Activated CD4-positive, alpha-beta memory T cell treated with anti-CD3 and anti-CD28 coated beads, Interleukin-2, amount 10 ng/mL, durations not matched to agents 7 days and 5 days (primary cell): Measurements from ENCODE around the gene SLC25A19. TPM values are rescaled to one million over a fixed set of nuclear protein-coding genes. Genes with fewer than 3 reads are reported as not detected.

Source experiments
- CTCF ChIA-PET: fragments of 350-600 bp; sonication (Branson Sonifier 250); formaldehyde crosslinking; loops from one replicate; lab custom pipeline; 2021; ENCODE audit warnings: antibody characterized with exemption, inconsistent platforms; lab: Charles Lee
- POLR2A ChIA-PET: fragments of 350-600 bp; sonication (Branson Sonifier 250); formaldehyde crosslinking; loops from one replicate; lab custom pipeline; 2021; ENCODE audit warnings: antibody characterized with exemption; lab: Charles Lee
- DNase-seq: peaks from one replicate; pipeline ENCODE4 v3.0.0-alpha.2; 2020
- H3K27ac Mint-ChIP-seq: one replicate; pipeline ENCODE4 v1.8.0; 2021; ENCODE audit warnings: mild to moderate bottlenecking, mixed read lengths
- H3K27me3 Mint-ChIP-seq: one replicate; pipeline ENCODE4 v1.8.0; 2021; ENCODE audit warnings: mixed read lengths
- H3K36me3 Mint-ChIP-seq: one replicate; pipeline ENCODE4 v1.8.0; 2021; ENCODE audit warnings: low read depth, mixed read lengths
- H3K4me1 Mint-ChIP-seq: one replicate; pipeline ENCODE4 v1.8.0; 2021; ENCODE audit warnings: mixed read lengths
- H3K4me3 Mint-ChIP-seq: one replicate; pipeline ENCODE4 v1.8.0; 2021; ENCODE audit warnings: mild to moderate bottlenecking, mixed read lengths
- H3K9me3 Mint-ChIP-seq: one replicate; pipeline ENCODE4 v1.8.0; 2021; ENCODE audit warnings: mixed read lengths
- total RNA-seq, 2 experiments: library from RNA; stranded (reverse); gene quantifications; one replicate each; pipeline ENCODE4 v1.2.3, GENCODE V29; 2021

Gene SLC25A19
- total RNA-seq, 2 experiments from 2014 or later = 24.3 to 27.9 TPM

- H3K27me3 Mint-ChIP-seq = no peaks in the 10 kb centered on the region
- H3K36me3 Mint-ChIP-seq = peaks cover 71% of the 10 kb centered on the region
- POLR2A ChIA-PET = interaction anchor here (1.1 to 8.8 kb wide), 3 partner anchors 16 to 131 kb away, joined by 3 to 96 read pairs (median 6); partner anchors contain the start of genes GGA3, MRPS7 and NUP85
- H3K4me1 Mint-ChIP-seq = peaks cover 54% of the 10 kb centered on the region
- H3K4me3 Mint-ChIP-seq = no peak overlapping the region
- no peaks in the 10 kb centered on the region for H3K9me3 Mint-ChIP-seq
- DNase-seq = no peak
- no peak overlapping the region for H3K27ac Mint-ChIP-seq
- CTCF ChIA-PET = interaction anchor here (0.8 to 2.9 kb wide), 2 partner anchors 16 to 26 kb away, joined by 4 to 11 read pairs; partner anchors contain the start of genes GGA3, MIF4GD and MRPS7
These were observed 44.2 kb downstream of the SLC25A19 start for GRCh38 chr17:75245011-75245410.

GRCh38 chr17:75244133-75244866 is 44.9 kb downstream of the SLC25A19 start:
- DNase-seq = no peak
- ChIA-PET POLR2A (interaction anchor here (1.1 to 8.8 kb wide), 3 partner anchors 17 to 130 kb away, joined by 3 to 96 read pairs (median 6); partner anchors contain the start of genes GGA3, MRPS7 and NUP85), CTCF (interaction anchor here (0.5 to 2.9 kb wide), 3 partner anchors 16 to 176 kb away, joined by 3 to 11 read pairs (median 4); partner anchors contain the start of genes GGA3, MIF4GD and MRPS7)
- no peaks in the 10 kb centered on the region for H3K27me3 Mint-ChIP-seq
- H3K4me1 Mint-ChIP-seq = peaks cover 47% of the 10 kb centered on the region
- H3K4me3 Mint-ChIP-seq = no peak overlapping the region
- H3K36me3 Mint-ChIP-seq = peaks cover 71% of the 10 kb centered on the region
- H3K9me3 Mint-ChIP-seq = no peaks in the 10 kb centered on the region
- no peak overlapping the region for H3K27ac Mint-ChIP-seq

- no peaks in the 10 kb centered on the region for H3K9me3 Mint-ChIP-seq
- peaks cover 81% of the 10 kb centered on the region for H3K36me3 Mint-ChIP-seq
- ChIA-PET CTCF (interaction anchor here (0.9 to 3.8 kb wide), 8 partner anchors 9 to 281 kb away, joined by 3 to 23 read pairs (median 3); partner anchors contain the start of genes GGA3, MIF4GD, MRPS7 and NUP85), POLR2A (interaction anchor here (1.0 to 8.8 kb wide), 8 partner anchors 13 to 60 kb away, joined by 3 to 96 read pairs (median 7); partner anchors contain the start of genes GGA3, MIF4GD, MRPS7 and NUP85)
- peak overlapping the region; percentile 25 for H3K4me3 Mint-ChIP-seq
- H3K4me1 Mint-ChIP-seq = peaks cover 54% of the 10 kb centered on the region
- peak; percentile 54 for DNase-seq
- peak overlapping the region; percentile 94 for H3K27ac Mint-ChIP-seq
- H3K27me3 Mint-ChIP-seq = no peaks in the 10 kb centered on the region
These were observed 46.7 kb downstream of the SLC25A19 start for GRCh38 chr17:75242461-75243042.

- no peaks in the 10 kb centered on the region for H3K9me3 Mint-ChIP-seq
- H3K36me3 Mint-ChIP-seq = peaks cover 82% of the 10 kb centered on the region
- ChIA-PET POLR2A (interaction anchor here (0.9 to 8.8 kb wide), 8 partner anchors 13 to 59 kb away, joined by 3 to 96 read pairs (median 6); partner anchors contain the start of genes GGA3, MIF4GD, MRPS7 and SLC25A19), CTCF (interaction anchor here (0.7 to 3.8 kb wide), 9 partner anchors 9 to 280 kb away, joined by 3 to 23 read pairs (median 3); partner anchors contain the start of genes GGA3, MIF4GD, MRPS7 and NT5C)
- H3K4me1 Mint-ChIP-seq = peaks cover 54% of the 10 kb centered on the region
- peak overlapping the region; percentile 94 for H3K27ac Mint-ChIP-seq
- H3K27me3 Mint-ChIP-seq = no peaks in the 10 kb centered on the region
- H3K4me3 Mint-ChIP-seq = no peak overlapping the region
- peak; percentile 35 for DNase-seq
These were observed 47.2 kb downstream of the SLC25A19 start for GRCh38 chr17:75241996-75242460.

- POLR2A ChIA-PET = interaction anchor here (0.9 to 8.8 kb wide), 7 partner anchors 12 to 53 kb away, joined by 3 to 96 read pairs (median 9); partner anchors contain the start of genes GGA3, MIF4GD, MRPS7 and SLC25A19
- DNase-seq = no peak
- Mint-ChIP-seq H3K27me3 (no peaks in the 10 kb centered on the region), H3K4me3 (no peak overlapping the region), H3K36me3 (peaks cover 82% of the 10 kb centered on the region), H3K4me1 (peaks cover 54% of the 10 kb centered on the region), H3K27ac (peak overlapping the region; percentile 94), H3K9me3 (no peaks in the 10 kb centered on the region)
- CTCF ChIA-PET = interaction anchor here (0.7 to 3.8 kb wide), 8 partner anchors 18 to 368 kb away, joined by 3 to 23 read pairs (median 3); partner anchors contain the start of genes MIF4GD, NT5C, NUP85 and SLC25A19
These were observed 47.7 kb downstream of the SLC25A19 start for GRCh38 chr17:75241502-75241901.

GRCh38 chr17:75241143-75241430 is 48.1 kb downstream of the SLC25A19 start:
- POLR2A ChIA-PET = interaction anchor here (1.0 to 8.8 kb wide), 4 partner anchors 9 to 36 kb away, joined by 3 to 96 read pairs (median 8); partner anchors contain the start of genes GGA3, MRPS7 and NUP85
- CTCF ChIA-PET = interaction anchor here (1.0 to 3.8 kb wide), 8 partner anchors 8 to 368 kb away, joined by 3 to 23 read pairs (median 9); partner anchors contain the start of genes GGA3, MIF4GD and MRPS7
- Mint-ChIP-seq H3K36me3 (peaks cover 82% of the 10 kb centered on the region), H3K27me3 (no peaks in the 10 kb centered on the region), H3K27ac (no peak overlapping the region), H3K4me3 (no peak overlapping the region), H3K9me3 (no peaks in the 10 kb centered on the region), H3K4me1 (peaks cover 52% of the 10 kb centered on the region)
- no peak for DNase-seq

GRCh38 chr17:75240394-75241142 is 48.7 kb downstream of the SLC25A19 start:
- peak; percentile 39 for DNase-seq

GRCh38 chr17:75239778-75240393 is 49.3 kb downstream of the SLC25A19 start:
- POLR2A ChIA-PET = interaction anchor here (0.7 to 8.8 kb wide), 7 partner anchors 9 to 34 kb away, joined by 3 to 96 read pairs (median 4); partner anchors contain the start of genes GGA3, MRPS7 and NUP85
- no peaks in the 10 kb centered on the region for H3K9me3 Mint-ChIP-seq
- peaks cover 51% of the 10 kb centered on the region for H3K4me1 Mint-ChIP-seq
- no peak for DNase-seq
- H3K4me3 Mint-ChIP-seq = no peak overlapping the region
- peak overlapping the region; percentile 41 for H3K27ac Mint-ChIP-seq
- CTCF ChIA-PET = interaction anchor here (0.6 to 3.8 kb wide), 15 partner anchors 9 to 252 kb away, joined by 3 to 23 read pairs (median 4); partner anchors contain the start of genes CDR2L, GGA3, MIF4GD and MRPS7
- no peaks in the 10 kb centered on the region for H3K27me3 Mint-ChIP-seq
- H3K36me3 Mint-ChIP-seq = peaks cover 80% of the 10 kb centered on the region

More at GRCh38 chr17:75240394-75241142, 48.7 kb downstream of the SLC25A19 start:
- no peaks in the 10 kb centered on the region for H3K27me3 Mint-ChIP-seq
- H3K4me1 Mint-ChIP-seq = peaks cover 51% of the 10 kb centered on the region
- peaks cover 79% of the 10 kb centered on the region for H3K36me3 Mint-ChIP-seq
- CTCF ChIA-PET = interaction anchor here (0.7 to 3.8 kb wide), 11 partner anchors 9 to 367 kb away, joined by 3 to 23 read pairs (median 5); partner anchors contain the start of genes GGA3, MIF4GD and MRPS7
- POLR2A ChIA-PET = interaction anchor here (1.0 to 8.8 kb wide), 4 partner anchors 9 to 35 kb away, joined by 3 to 96 read pairs (median 8); partner anchors contain the start of genes GGA3, MRPS7 and NUP85
- peak overlapping the region; percentile 41 for H3K27ac Mint-ChIP-seq
- H3K4me3 Mint-ChIP-seq = no peak overlapping the region
- H3K9me3 Mint-ChIP-seq = no peaks in the 10 kb centered on the region

GRCh38 chr17:75239214-75239613 is 50.0 kb downstream of the SLC25A19 start:
- Mint-ChIP-seq H3K36me3 (peaks cover 81% of the 10 kb centered on the region), H3K4me1 (peaks cover 46% of the 10 kb centered on the region), H3K27ac (peak overlapping the region; percentile 87), H3K4me3 (peak overlapping the region; percentile 57), H3K27me3 (no peaks in the 10 kb centered on the region), H3K9me3 (no peaks in the 10 kb centered on the region)
- no peak for DNase-seq
- POLR2A ChIA-PET = interaction anchor here (0.7 to 8.8 kb wide), 6 partner anchors 9 to 32 kb away, joined by 3 to 96 read pairs (median 4); partner anchors contain the start of genes GGA3, MIF4GD and MRPS7
- CTCF ChIA-PET = interaction anchor here (0.6 to 2.8 kb wide), 13 partner anchors 8 to 252 kb away, joined by 3 to 16 read pairs (median 4); partner anchors contain the start of gene CDR2L

GRCh38 chr17:75238684-75239191 is 50.5 kb downstream of the SLC25A19 start:
- H3K27ac Mint-ChIP-seq = peak overlapping the region; percentile 87
- peaks cover 41% of the 10 kb centered on the region for H3K4me1 Mint-ChIP-seq
- no peaks in the 10 kb centered on the region for H3K9me3 Mint-ChIP-seq
- ChIA-PET CTCF (interaction anchor here (0.9 to 2.8 kb wide), 12 partner anchors 8 to 160 kb away, joined by 3 to 13 read pairs (median 4); partner anchors contain the start of gene MIF4GD), POLR2A (interaction anchor here (0.7 to 8.8 kb wide), 6 partner anchors 8 to 32 kb away, joined by 3 to 96 read pairs (median 4); partner anchors contain the start of genes GGA3, MIF4GD and MRPS7)
- H3K27me3 Mint-ChIP-seq = no peaks in the 10 kb centered on the region
- H3K4me3 Mint-ChIP-seq = peak overlapping the region; percentile 57
- H3K36me3 Mint-ChIP-seq = peaks cover 79% of the 10 kb centered on the region
- DNase-seq = peak; percentile 67
